Activated T-cell treated with anti-CD3 and anti-CD28 coated beads, Interleukin-2, amount 50 U/mL, for 4 hours (primary cell): ENCODE measurements around the gene ZNF282. TPM values are rescaled to one million over a fixed set of nuclear protein-coding genes. Genes with fewer than 3 reads are reported as not detected.

Experiments
- ATAC-seq, 2 donors: fragments of 200-7000 bp; cut with Tn5 transposase; one replicate each; pipeline ENCODE4 v1.10.0; 2021
- DNase-seq: peaks from one replicate; pipeline ENCODE4 v3.0.0-alpha.2; 2020
- H3K27me3 Mint-ChIP-seq: one replicate; pipeline ENCODE4 v1.8.0; 2021; ENCODE audit warnings: low read depth, mixed read lengths
- H3K36me3 Mint-ChIP-seq: one replicate; pipeline ENCODE4 v1.8.0; 2022; ENCODE audit warnings: mixed read lengths; ENCODE audit not compliant: insufficient read depth
- H3K4me1 Mint-ChIP-seq: one replicate; pipeline ENCODE4 v1.8.0; 2021; ENCODE audit warnings: low read depth, mixed read lengths
- H3K4me3 Mint-ChIP-seq: one replicate; pipeline ENCODE4 v1.8.0; 2021; ENCODE audit warnings: mild to moderate bottlenecking, moderate library complexity, mixed read lengths
- H3K9me3 Mint-ChIP-seq: one replicate; pipeline ENCODE4 v1.8.0; 2021; ENCODE audit warnings: mixed read lengths
- total RNA-seq, 3 donors: library from RNA; stranded (reverse); gene quantifications; one replicate each; pipeline ENCODE4 v1.2.1, GENCODE V29; 2021

The ZNF282 gene
- total RNA-seq, 3 donors from 2014 or later, result 36.1 to 39.7 (median 38.3) TPM

DNA sequence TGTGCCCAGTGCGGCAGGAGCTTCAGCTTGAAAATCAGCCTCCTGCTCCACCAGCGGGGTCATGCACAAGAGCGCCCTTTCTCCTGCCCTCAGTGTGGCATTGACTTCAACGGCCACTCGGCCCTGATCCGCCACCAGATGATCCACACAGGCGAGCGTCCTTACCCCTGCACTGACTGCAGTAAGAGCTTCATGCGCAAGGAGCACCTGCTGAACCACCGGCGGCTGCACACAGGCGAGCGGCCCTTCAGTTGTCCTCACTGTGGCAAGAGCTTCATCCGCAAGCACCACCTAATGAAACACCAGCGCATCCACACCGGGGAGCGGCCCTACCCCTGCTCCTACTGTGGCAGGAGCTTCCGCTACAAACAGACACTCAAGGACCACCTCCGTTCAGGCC, 16.1 kb upstream of the ZNF282 start:
- ATAC-seq, result no peak
- no peak for DNase-seq
- no peaks in the 10 kb centered on the region for H3K9me3 Mint-ChIP-seq
- H3K4me1 Mint-ChIP-seq, result no peaks in the 10 kb centered on the region
- no peaks in the 10 kb centered on the region for H3K27me3 Mint-ChIP-seq
- H3K36me3 Mint-ChIP-seq, result peaks cover 36% of the 10 kb centered on the region
- H3K4me3 Mint-ChIP-seq, result no peak overlapping the region

DNA sequence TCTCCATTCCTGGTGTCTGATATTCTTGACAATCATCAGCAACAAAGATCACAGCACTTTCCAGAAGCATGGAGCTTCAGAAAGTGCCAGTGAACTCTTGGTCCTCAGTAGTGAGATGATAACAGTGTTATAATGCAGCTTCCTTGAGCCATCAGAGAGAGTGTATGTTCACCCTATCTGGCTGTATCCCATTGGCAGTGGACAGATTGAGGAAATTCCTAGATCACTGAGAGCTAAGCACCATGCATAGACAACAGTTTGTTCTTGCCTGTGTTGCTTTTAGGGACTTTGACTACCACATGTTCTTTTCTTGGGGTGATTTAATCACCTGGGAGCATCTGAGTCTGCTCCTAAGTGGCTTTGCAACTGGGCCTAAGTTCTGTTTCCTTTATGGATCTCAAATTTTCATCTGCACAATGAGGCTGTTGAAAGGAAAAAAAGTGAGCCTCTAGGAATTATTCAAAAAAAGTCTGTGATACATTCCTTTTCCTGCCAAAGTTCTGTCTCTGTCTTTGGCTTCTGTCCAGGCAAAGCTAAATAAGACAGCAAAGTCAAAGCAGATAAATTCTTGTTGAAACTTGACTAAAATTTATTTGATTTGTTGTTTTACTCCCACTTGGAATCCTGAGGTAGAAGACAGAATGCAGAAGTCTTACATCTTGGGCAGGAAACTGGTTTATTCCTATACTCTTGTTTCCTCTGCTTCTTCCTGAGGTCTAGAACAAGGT, 14.5 kb upstream of the ZNF282 start:
- no peak for ATAC-seq
- H3K9me3 Mint-ChIP-seq, result no peaks in the 10 kb centered on the region
- peaks cover 36% of the 10 kb centered on the region for H3K36me3 Mint-ChIP-seq
- no peaks in the 10 kb centered on the region for H3K27me3 Mint-ChIP-seq
- no peak overlapping the region for H3K4me3 Mint-ChIP-seq
- H3K4me1 Mint-ChIP-seq, result no peaks in the 10 kb centered on the region
- no peak for DNase-seq

DNA sequence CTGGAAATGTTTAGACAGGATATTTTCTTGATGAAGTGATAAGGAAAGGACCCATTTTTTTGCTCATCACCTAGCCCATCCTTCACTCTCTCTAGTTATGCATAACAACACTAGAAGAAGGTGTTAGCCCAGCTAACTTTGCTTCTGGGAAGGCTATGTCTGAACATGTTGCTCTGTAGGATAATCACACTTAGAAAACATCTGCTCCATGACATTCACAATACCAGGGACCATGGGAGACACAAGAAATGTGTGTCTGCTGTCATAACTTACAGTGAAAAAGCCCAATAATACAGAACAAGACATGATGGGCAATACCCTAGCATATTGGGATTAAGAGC, 13.9 kb upstream of the ZNF282 start:
- DNase-seq (no peak), ATAC-seq (no peak)
- no peak overlapping the region for H3K4me3 Mint-ChIP-seq
- no peaks in the 10 kb centered on the region for H3K9me3 Mint-ChIP-seq
- no peaks in the 10 kb centered on the region for H3K4me1 Mint-ChIP-seq
- no peaks in the 10 kb centered on the region for H3K27me3 Mint-ChIP-seq
- H3K36me3 Mint-ChIP-seq, result peaks cover 34% of the 10 kb centered on the region

DNA sequence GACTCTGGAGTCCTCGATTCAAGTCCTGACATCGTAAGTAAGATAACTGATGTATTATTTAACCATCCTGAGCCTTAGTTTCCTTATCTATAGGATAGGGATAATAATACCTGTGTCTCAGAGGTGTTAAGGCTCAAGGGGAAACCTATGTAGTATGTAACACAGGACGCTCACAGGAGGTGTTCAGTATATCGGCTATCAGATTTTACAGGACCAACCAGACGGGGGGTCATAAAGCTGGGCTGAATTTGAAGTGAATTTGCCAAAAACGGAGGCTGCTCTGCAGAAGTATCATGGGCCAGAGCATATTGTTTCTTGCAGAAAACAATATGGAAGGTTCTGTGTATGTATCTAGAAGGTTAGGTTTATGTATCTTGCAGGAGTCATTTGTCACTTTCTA, 11.1 kb upstream of the ZNF282 start:
- no peaks in the 10 kb centered on the region for H3K4me1 Mint-ChIP-seq
- DNase-seq (no peak), ATAC-seq (no peak)
- H3K4me3 Mint-ChIP-seq, result no peak overlapping the region
- peaks cover 12% of the 10 kb centered on the region for H3K36me3 Mint-ChIP-seq
- no peaks in the 10 kb centered on the region for H3K27me3 Mint-ChIP-seq
- no peaks in the 10 kb centered on the region for H3K9me3 Mint-ChIP-seq

DNA sequence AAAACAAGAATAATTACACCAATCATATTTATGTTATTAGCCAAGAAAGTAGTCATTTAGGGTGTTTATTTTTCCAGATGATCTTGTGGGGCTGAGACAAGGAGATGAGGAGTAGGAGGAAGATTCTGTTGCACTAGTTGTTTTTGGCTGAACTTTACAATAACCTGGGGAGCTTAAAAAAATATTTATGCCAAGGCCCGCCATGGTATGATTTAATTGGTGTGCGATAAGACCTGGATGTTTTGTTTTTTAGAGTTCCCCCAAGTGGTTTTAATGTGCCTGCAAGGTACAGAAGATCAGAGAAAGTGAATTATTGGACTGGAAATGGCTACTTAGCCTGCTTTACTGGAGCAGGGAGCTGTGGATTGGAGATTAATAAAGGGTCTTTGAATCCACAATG, 7.1 kb upstream of the ZNF282 start:
- Mint-ChIP-seq H3K36me3 (peaks cover 5% of the 10 kb centered on the region), H3K4me1 (peaks cover 10% of the 10 kb centered on the region), H3K9me3 (no peaks in the 10 kb centered on the region), H3K27me3 (no peaks in the 10 kb centered on the region), H3K4me3 (no peak overlapping the region)
- DNase-seq, result no peak
- no peak for ATAC-seq

DNA sequence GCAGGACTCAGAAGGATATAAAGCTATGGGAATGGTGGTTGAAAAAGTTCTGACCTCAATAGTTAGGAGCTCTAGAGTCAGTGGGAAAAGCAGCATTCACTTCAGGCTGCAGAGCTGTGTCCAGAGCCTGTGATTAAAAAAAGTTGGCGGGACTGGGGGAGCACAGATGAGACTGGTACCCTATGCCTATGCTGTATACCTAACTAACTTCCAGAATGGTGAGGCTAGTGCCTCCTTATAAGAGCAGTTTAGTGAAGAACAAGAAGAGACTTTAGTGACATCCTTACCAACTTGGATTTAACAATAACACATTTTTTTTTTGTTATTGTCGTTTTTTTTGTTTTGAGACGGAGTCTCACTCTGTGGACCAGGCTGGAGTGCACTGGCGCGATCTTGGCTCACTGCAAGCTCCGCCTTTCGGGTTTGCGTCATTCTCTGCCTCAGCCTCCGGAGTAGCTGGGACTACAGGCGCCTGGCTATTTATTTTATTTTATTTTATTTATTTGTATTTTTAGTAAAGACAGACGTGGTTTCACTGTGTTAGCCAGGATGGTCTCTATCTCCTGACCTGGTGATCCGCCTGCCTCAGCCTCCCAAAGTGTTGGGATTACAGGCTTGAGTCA, 6.6 kb upstream of the ZNF282 start:
- Mint-ChIP-seq H3K4me1 (peaks cover 10% of the 10 kb centered on the region), H3K36me3 (peaks cover 3% of the 10 kb centered on the region), H3K4me3 (no peak overlapping the region), H3K9me3 (no peaks in the 10 kb centered on the region), H3K27me3 (no peaks in the 10 kb centered on the region)
- no peak for DNase-seq
- no peak for ATAC-seq

DNA sequence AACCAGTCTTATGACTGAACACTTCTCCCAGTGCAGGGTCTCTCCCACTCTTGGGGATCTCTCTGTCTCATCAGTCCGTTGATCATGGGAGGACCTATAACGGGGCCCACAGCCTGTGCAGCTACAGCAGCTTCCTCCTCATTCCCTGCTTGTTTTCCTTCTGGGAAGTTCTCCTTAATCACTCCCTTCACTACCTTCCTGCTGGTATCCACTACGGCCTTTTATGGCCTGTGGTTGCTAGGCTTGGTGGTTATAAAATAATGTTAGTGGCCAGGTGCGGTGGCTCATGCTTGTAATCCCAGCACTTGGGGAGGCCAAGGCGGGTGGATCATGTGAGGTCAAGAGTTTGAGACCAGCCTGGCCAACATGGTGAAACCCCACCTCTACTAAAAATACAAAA, 3.5 kb upstream of the ZNF282 start:
- H3K36me3 Mint-ChIP-seq, result no peaks in the 10 kb centered on the region
- peak overlapping the region; percentile 84 for H3K4me3 Mint-ChIP-seq
- ATAC-seq (no peak), DNase-seq (no peak)
- no peaks in the 10 kb centered on the region for H3K9me3 Mint-ChIP-seq
- peaks cover 19% of the 10 kb centered on the region for H3K4me1 Mint-ChIP-seq
- no peaks in the 10 kb centered on the region for H3K27me3 Mint-ChIP-seq

DNA sequence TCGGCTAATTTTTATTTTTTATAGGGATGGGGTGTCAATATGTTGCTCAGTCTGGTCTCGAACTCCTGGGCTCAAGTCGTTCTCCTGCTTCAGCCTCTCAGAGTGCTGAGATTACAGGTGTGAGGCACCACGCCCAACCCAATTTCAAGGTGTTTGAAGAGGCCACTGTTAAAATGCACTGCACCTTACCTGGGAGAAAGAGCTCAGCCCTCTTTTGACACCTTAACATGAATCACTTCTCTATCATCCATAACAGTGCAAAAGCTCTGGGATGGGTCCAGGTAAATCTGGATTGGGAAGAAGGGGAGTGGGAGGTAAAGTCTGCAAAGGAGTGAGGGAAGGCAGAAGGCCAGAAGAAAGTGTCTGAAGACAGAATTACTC, 557 bp upstream of the ZNF282 start:
- H3K4me1 Mint-ChIP-seq, result peaks cover 40% of the 10 kb centered on the region
- peak overlapping the region; percentile 87 for H3K4me3 Mint-ChIP-seq
- no peak for ATAC-seq

DNA sequence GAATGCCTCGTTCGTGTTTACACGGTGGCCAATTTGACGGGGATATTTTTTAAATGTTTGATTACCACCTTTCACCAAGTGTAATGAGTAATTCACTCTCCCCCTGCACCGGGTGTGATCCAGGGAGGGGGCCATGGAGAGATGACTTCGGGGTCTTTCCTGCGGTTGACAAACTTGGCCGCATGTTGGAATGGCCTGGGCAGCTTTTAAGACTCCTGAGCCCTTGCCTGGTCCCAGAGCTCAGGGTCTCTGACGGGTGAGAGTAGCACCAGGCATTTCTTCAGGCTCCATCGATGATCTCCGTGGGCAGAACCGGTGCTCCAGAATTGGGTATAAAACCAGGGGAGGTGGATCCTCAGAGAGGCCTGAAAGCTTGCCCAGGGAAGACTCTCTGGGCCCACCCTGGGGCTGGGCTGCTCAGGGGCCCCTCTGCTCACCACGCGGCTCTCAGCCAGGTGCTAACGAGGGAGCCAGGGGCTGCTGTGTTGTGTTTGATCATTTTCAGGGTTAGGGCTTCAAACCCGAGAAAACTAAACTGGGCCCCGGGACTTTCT, 882 bp downstream of the ZNF282 start:
- Mint-ChIP-seq H3K4me3 (peak overlapping the region; percentile 92), H3K4me1 (peaks cover 47% of the 10 kb centered on the region), H3K36me3 (peaks cover 25% of the 10 kb centered on the region), H3K27me3 (no peaks in the 10 kb centered on the region), H3K9me3 (no peaks in the 10 kb centered on the region)
- DNase-seq (no peak), ATAC-seq (peak; percentile 7)

More for the DNA sequence above, 557 bp upstream of the ZNF282 start:
- peaks cover 15% of the 10 kb centered on the region for H3K36me3 Mint-ChIP-seq
- H3K9me3 Mint-ChIP-seq, result no peaks in the 10 kb centered on the region
- no peak for DNase-seq
- H3K27me3 Mint-ChIP-seq, result no peaks in the 10 kb centered on the region

DNA sequence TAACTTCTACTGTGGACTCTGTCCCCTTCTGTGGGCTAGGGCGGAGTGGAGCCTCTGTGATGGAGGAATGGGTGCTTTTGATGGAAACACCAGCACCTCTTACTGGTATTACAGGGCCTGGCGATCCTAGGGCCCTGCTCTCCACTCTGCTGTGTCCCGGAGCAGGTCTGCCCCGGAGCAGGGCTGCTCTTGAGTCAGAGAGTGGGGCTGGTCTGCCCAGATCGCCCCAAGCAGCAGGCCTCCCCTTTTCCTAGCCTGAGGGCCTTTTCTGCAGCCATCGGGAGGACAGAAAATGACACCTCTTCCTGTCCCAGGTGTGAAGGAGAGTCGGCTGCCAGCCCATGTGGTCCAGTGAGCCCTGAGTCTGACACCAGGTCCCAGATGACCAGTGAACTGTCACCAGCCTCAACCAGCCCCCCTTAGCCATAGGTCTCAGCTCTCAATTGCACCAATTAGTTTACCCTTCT, 1.4 kb downstream of the ZNF282 start:
- peaks cover 28% of the 10 kb centered on the region for H3K36me3 Mint-ChIP-seq
- peaks cover 45% of the 10 kb centered on the region for H3K4me1 Mint-ChIP-seq
- DNase-seq (no peak), ATAC-seq (no peak)
- no peaks in the 10 kb centered on the region for H3K27me3 Mint-ChIP-seq
- H3K4me3 Mint-ChIP-seq, result peak overlapping the region; percentile 92
- no peaks in the 10 kb centered on the region for H3K9me3 Mint-ChIP-seq

DNA sequence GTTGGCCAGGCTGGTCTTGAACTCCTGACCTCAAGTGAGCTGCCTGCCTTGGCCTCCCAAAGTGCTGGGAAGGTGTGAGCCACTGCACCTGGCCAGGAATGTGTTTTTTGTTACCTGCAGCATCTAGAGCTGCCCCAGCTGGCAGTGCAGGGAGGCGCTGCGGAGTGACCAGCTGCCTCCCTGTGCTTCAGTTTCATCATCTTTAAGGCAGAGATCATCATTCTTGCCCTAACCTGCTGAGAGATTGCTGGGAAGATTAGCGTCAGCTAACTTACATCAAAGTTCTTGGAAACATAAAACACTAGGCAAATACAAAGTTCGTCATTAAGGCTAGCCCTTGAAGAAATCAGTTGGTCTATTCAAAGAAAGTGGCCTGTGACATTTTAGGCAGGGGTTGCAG, 2.3 kb downstream of the ZNF282 start:
- ATAC-seq (no peak), DNase-seq (no peak)
- no peaks in the 10 kb centered on the region for H3K27me3 Mint-ChIP-seq
- H3K4me1 Mint-ChIP-seq, result peaks cover 44% of the 10 kb centered on the region
- peaks cover 31% of the 10 kb centered on the region for H3K36me3 Mint-ChIP-seq
- no peaks in the 10 kb centered on the region for H3K9me3 Mint-ChIP-seq
- peak overlapping the region; percentile 92 for H3K4me3 Mint-ChIP-seq

DNA sequence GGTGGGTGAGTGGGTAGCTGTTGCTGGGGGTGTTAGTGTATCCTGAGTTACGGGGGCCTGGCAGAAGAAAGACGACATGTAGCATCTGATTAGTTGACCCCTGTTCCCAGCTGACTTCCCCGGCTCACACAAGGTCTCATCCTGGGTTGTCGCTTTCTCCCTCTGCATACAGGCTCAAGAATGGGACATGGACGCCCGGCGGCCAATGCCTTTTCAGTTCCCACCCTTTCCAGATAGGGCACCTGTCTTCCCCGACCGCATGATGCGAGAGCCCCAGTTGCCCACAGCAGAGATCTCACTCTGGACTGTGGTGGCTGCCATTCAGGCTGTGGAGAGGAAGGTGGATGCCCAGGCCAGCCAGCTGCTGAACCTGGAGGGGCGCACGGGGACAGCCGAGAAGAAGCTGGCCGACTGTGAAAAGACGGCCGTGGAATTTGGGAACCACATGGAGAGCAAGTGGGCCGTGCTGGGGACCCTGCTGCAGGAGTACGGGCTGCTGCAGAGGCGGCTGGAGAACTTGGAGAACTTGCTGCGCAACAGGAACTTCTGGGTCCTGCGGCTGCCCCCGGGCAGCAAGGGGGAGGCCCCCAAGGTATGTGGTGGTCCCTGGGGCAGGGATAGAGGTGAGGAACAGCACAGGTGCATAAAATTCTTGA, 2.9 kb downstream of the ZNF282 start:
- no peak for DNase-seq
- Mint-ChIP-seq H3K4me3 (peak overlapping the region; percentile 24), H3K27me3 (no peaks in the 10 kb centered on the region), H3K9me3 (no peaks in the 10 kb centered on the region), H3K36me3 (peaks cover 37% of the 10 kb centered on the region), H3K4me1 (peaks cover 46% of the 10 kb centered on the region)
- ATAC-seq, result no peak

DNA sequence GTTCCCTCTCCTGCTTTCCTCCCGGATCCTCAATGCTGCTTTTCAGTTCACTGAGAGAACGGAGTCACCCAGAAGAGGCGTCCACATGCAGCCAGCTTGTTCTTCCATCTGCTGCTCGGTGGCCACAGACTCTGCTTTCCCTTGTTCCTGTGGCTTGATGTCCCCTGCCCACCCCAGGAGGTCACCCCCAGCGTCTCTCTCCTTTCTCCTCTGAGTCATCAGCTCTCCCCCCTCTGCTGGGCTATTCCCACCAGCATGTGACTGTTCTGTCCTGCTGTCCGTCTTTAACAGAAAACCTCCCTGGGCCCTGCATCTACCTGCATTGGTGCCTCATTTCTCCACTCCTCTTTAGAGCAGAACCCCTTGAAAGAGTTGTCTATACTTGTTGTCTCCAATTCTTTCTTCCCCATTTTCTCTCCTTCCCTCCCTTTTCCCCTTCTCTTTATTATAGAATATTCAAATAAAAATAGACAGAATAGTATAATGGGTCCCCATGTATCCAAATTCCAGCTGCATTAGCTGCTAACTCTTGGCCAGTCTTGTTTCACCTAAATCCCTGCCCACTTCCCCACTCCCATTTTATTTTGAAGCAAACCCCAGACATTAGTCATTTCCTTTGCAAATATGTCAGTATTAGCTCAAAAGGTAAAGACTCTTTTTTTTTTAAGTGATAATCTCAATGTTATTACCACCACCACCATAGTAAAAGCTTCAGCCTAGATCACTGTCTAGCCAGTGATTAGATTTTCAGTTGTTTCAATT, 4.1 kb downstream of the ZNF282 start:
- peaks cover 46% of the 10 kb centered on the region for H3K36me3 Mint-ChIP-seq
- no peaks in the 10 kb centered on the region for H3K27me3 Mint-ChIP-seq

DNA sequence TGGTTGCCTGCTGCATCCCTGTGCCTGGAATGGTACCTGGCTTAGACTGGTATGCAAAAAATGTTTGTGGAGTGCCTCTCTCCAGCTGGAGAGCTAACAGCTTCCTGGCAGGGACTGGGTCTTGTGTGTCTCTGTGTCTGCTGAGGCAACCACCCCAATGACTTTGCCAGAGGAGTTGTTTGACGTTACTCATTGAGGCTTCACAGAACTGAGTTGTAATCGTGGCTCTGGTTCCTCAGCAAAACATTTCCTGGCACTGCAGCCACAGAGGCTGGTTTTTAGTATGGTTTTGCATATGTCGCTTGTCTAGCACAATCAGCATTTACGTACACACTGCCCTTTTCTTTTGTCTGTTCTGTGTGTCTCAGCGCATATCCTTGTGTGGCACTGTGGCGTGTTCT, 7.5 kb downstream of the ZNF282 start:
- DNase-seq (no peak), ATAC-seq (peak; percentile 62 to 74)
- Mint-ChIP-seq H3K36me3 (peaks cover 62% of the 10 kb centered on the region), H3K27me3 (no peaks in the 10 kb centered on the region), H3K4me1 (peaks cover 36% of the 10 kb centered on the region), H3K4me3 (no peak overlapping the region), H3K9me3 (no peaks in the 10 kb centered on the region)

More for the DNA sequence above, 4.1 kb downstream of the ZNF282 start:
- Mint-ChIP-seq H3K9me3 (no peaks in the 10 kb centered on the region), H3K4me1 (peaks cover 50% of the 10 kb centered on the region), H3K4me3 (no peak overlapping the region)
- DNase-seq, result no peak
- no peak for ATAC-seq
